Heart right ventricle (tissue), 16 donors: ENCODE measurements around the gene UBE2D2. TPM values are rescaled to one million over a fixed set of nuclear protein-coding genes. Genes with fewer than 3 reads are reported as not detected.

Experiments
- ATAC-seq, 8 donors: fragments of 200-7000 bp; cut with Tn5 transposase; one replicate each; pipeline ENCODE4 v1.9.1; 2020; ENCODE audit warnings: mild to moderate bottlenecking in 8 of 8, moderate library complexity in 8 of 8, moderate number of reproducible peaks in 1 of 8
- DNase-seq, 2 donors: peaks; one replicate each; pipeline ENCODE4 v3.0.0-alpha.2; 2020
- H3K27ac ChIP-seq, 10 donors: fragments of 200-600 bp; sonication (generic) in 2 of 10; one replicate each; pipeline versions ENCODE4 v1.5.0 to v1.8.0; 2020 to 2022; ENCODE audit warnings: mild to moderate bottlenecking in 3 of 10
- H3K27me3 ChIP-seq, 7 donors: fragments of 200-600 bp; one replicate each; pipeline ENCODE4 v1.8.0; 2021 to 2022; ENCODE audit warnings: mild to moderate bottlenecking in 2 of 7
- H3K36me3 ChIP-seq, 9 donors: fragments of 200-600 bp; sonication (generic) in 1 of 9; one replicate each; pipeline versions ENCODE4 v1.5.0 to v1.8.0; 2020 to 2022; ENCODE audit warnings: mild to moderate bottlenecking in 2 of 9
- H3K4me1 ChIP-seq, 9 donors: fragments of 200-600 bp; sonication (generic) in 1 of 9; one replicate each; pipeline versions ENCODE4 v1.5.0 to v1.8.0; 2020 to 2022; ENCODE audit warnings: mild to moderate bottlenecking in 4 of 9
- H3K4me3 ChIP-seq, 10 donors: fragments of 200-600 bp; sonication (generic) in 2 of 10; one replicate each; pipeline versions ENCODE4 v1.5.0 to v1.8.0; 2020 to 2022; ENCODE audit warnings: mild to moderate bottlenecking in 7 of 10, moderate library complexity in 2 of 10
- H3K9me3 ChIP-seq, 11 donors: fragments of 200-600 bp in 10 of 11; sonication (generic) in 2 of 11; one replicate each; pipeline versions ENCODE4 v1.5.0 to v1.8.0; 2013 to 2022; ENCODE audit warnings: mild to moderate bottlenecking in 2 of 11, control low read depth in 1 of 11, moderate library complexity in 1 of 11
- CTCF ChIP-seq, 9 donors: fragments of 200-600 bp; sonication (generic) in 2 of 9; IDR thresholded peaks; one replicate each; pipeline versions ENCODE4 v1.5.0 to v1.8.0; 2021 to 2022; ENCODE audit warnings: antibody characterized with exemption in 9 of 9, mild to moderate bottlenecking in 5 of 9, moderate library complexity in 1 of 9
- WGBS, 2 donors: extraction: QIAGEN DNeasy Blood & Tissue Kit; methylation state at CpG; one replicate each; pipeline ENCODE4 v1.1.7; 2013; ENCODE audit warnings: inconsistent platforms in 1 of 2; 5-methylcytosine and 5-hydroxymethylcytosine counted together
- intact Hi-C, 10 donors: fragments of 100-400 bp; cut with DNase I; formaldehyde crosslinking; loops; one replicate each; pipeline versions ENCODE4 v1.11.1 to v1.14.2; 2022
- polyA plus RNA-seq, 2 donors: library from polyadenylated mRNA; stranded (reverse); fragments of 200-250 nt; gene quantifications; one replicate each; pipeline ENCODE4 v1.2.3, GENCODE V29; 2013
- total RNA-seq, 10 donors: library from RNA; stranded (reverse); fragmentation: NEBNext Ultra II Directional in 3 of 10; extraction: Animal tissue kit (Norgen Biotek cat#: 25700) in 3 of 10; gene quantifications; one replicate each; pipeline versions ENCODE4 v1.2.1 to v1.2.4, GENCODE V29; 2021 to 2023
- donor health status: Arrhythmogenic right ventricular cardiomyopathy.
- donor health status: ischemic (EF 13 %, LVEDD 7.1; RV severe dilation, severe dysfunction).
- donor health status: healthy with polysubstance abuse.
- donor health status: DM: no; HTN: yes; CAD: no.
- donor health status: DM: no; HTN: no; CAD: no.
- donor health status: ischemic (EF 25% LVEDD 6.9; RV normal size, moderate dysfunction).
- donor health status: ischemic (EF 25% LVEDD 5.7; RV mildly dilated, moderate dysfunction).
- donor health status: healthy.
- donor health status: DM: yes; HTN: yes; CAD: no.
- donor health status: Ischemic cardiomyopathy.
- donor health status: ischemic (EF 35%, LVEDD 5.7; RV mildly dilated, moderate dysfunction).
- donor health status: nonischemic (EF 11% LVEDD 7.7; RV severe dilation, severe dysfunction).
- donor health status: DM: yes; HTN: yes; CAD: no.
- donor health status: PGD.
- donor health status: ischemic (EF 29% LVEDD 5.4; RV normal size, mild dysfunction).
- donor health status: nonischemic (EF 23%, LVEDD 6.1; RV moderate dilation, normal function).

Gene UBE2D2
- total and polyA plus RNA-seq, 12 donors, result 59.3 to 162 (median 139) TPM

- Histone ChIP-seq H3K27me3 (no peaks in the 10 kb centered on the region), H3K27ac (no peak overlapping the region), H3K36me3 (no peaks in the 10 kb centered on the region), H3K4me3 (no peak overlapping the region), H3K9me3 (no peaks in the 10 kb centered on the region), H3K4me1 (no peaks in the 10 kb centered on the region)
- WGBS, 2 donors, result 68 to 77% methylated on average over 2 of the region's 2 CpGs
- TF ChIP-seq CTCF (IDR thresholded peaks at IDR 0.05), result no peak
- intact Hi-C loops, result loop anchor here in 2 of 10 donors (5.0 to 10.0 kb wide), 2 partner anchors 34 to 637 kb away; no protein-coding TSS in a partner anchor
- DNase-seq (no peak), ATAC-seq (no peak)
These were observed 9.8 kb upstream of the UBE2D2 start for GRCh38 chr5:139551191-139551889.

DNA sequence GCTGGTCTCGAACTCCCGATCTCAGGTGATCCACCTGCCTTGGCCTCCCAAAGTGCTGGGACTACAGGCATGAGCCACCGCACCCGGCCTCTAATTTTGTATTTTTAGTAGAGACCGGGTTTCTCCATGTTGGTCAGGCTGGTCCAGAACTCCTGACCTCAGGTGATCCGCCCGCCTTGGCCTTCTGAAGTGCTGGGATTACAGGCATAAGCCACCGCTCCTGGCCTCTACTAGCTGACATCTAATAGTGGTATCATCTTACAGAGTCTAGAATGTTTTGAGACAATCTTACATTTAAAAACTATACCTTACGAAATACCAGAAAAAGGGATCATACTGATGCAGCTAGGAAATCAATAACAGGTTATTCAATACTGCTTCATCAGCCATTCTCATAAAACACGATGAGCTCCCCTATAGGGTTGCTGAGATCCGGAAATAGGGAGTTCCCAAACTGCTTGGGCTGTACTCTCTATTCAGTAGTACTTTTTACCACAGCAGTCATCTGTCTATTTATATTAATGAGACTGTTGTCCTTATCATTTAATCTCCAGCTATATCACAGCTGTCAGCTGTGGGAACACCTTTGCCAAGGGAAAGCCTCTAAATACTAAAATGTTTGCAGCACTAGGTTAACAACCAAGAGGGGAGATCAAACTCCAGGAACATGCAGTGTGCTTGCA is 8.1 kb upstream of the UBE2D2 start:
- no peak for TF ChIP-seq CTCF (IDR thresholded peaks at IDR 0.05)
- no peak for ATAC-seq
- Histone ChIP-seq H3K27ac (no peak overlapping the region), H3K4me1 (no peaks in the 10 kb centered on the region), H3K36me3 (no peaks in the 10 kb centered on the region), H3K27me3 (no peaks in the 10 kb centered on the region), H3K9me3 (no peaks in the 10 kb centered on the region), H3K4me3 (no peak overlapping the region)
- intact Hi-C loops, result loop anchor here in 2 of 10 donors (5.0 to 10.0 kb wide), 2 partner anchors 36 to 638 kb away; no protein-coding TSS in a partner anchor
- WGBS, 2 donors, result 94 to 97% methylated on average over 11 of the region's 11 CpGs
- no peak for DNase-seq

DNA sequence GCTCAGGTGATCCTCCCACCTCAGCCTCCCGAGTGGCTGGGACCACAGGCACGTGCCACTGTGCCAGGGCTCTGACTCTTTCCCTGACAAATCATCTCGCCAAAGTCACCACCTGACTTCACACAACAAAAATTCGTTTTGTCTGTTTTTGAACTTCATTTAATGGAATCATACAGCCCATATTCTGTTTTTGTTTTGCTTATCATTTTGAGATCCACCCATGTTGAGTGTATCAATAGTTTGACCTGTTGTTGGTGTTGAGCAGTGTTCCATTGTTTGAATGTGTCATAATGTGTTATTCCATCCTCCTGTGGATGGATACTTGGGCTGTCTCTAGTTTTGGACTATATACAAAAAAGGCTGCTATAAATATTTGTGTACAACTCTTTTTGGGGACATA is 6.9 kb upstream of the UBE2D2 start:
- Histone ChIP-seq H3K27ac (no peak overlapping the region), H3K27me3 (no peaks in the 10 kb centered on the region)

More for the DNA sequence above, 6.9 kb upstream of the UBE2D2 start:
- Histone ChIP-seq H3K4me1 (no peaks in the 10 kb centered on the region), H3K9me3 (no peaks in the 10 kb centered on the region), H3K4me3 (no peak overlapping the region), H3K36me3 (no peaks in the 10 kb centered on the region)
- TF ChIP-seq CTCF (IDR thresholded peaks at IDR 0.05), result no peak
- ATAC-seq (no peak), DNase-seq (no peak)
- intact Hi-C loops, result loop anchor here in 2 of 10 donors (5.0 to 10.0 kb wide), 2 partner anchors 37 to 639 kb away; no protein-coding TSS in a partner anchor
- WGBS, 2 donors, result 75 to 84% methylated on average over 4 of the region's 4 CpGs
